Measurements from ENCODE around the gene VSTM2B. TPM values are rescaled to one million over a fixed set of nuclear protein-coding genes. Genes with fewer than 3 reads are reported as not detected.

The VSTM2B gene
- total and polyA plus RNA-seq, 4 donors, result not detected

- Histone ChIP-seq H3K36me3 (ENCODE audit: control insufficient read depth in 4 of 4, insufficient read depth in 3 of 4, low read depth in 1 of 4, low read length in 3 of 4) (no peaks in the 10 kb centered on the region), H3K9ac (ENCODE audit: low read depth in 1 of 2, low read length in 2 of 2) (no peak overlapping the region), H3K27ac (ENCODE audit: low read depth in 1 of 2, low read length in 2 of 2) (no peak overlapping the region), H3K4me3 (ENCODE audit: low read depth in 1 of 3, low read length in 3 of 3) (no peak overlapping the region), H3K27me3 (ENCODE audit: control insufficient read depth in 4 of 4, insufficient read depth in 4 of 4, low read length in 3 of 4) (peaks cover 0 to 11% (median 1%) of the 10 kb centered on the region in 4 donors), H3K4me1 (ENCODE audit: control insufficient read depth in 4 of 4, insufficient read depth in 4 of 4, low read length in 3 of 4) (no peaks in the 10 kb centered on the region), H3K9me3 (ENCODE audit: control insufficient read depth in 4 of 4, low read length in 3 of 4) (peaks cover 0 to 3% (median 0%) of the 10 kb centered on the region in 4 donors)
- no peak for TF ChIP-seq FOXA1 (IDR thresholded peaks at IDR 0.05)
- TF ChIP-seq YY1 (IDR thresholded peaks at IDR 0.05), result no peak
- TF ChIP-seq JUND (IDR thresholded peaks at IDR 0.05), result no peak
- TF ChIP-seq SP1 (IDR thresholded peaks at IDR 0.05), result no peak
- TF ChIP-seq, protein P1, sequence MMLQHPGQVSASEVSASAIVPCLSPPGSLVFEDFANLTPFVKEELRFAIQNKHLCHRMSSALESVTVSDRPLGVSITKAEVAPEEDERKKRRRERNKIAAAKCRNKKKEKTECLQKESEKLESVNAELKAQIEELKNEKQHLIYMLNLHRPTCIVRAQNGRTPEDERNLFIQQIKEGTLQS (IDR thresholded peaks at IDR 0.05), result no peak
- no peak for TF ChIP-seq TAF1 (conservative IDR thresholded peaks at IDR 0.05)
- TF ChIP-seq FOXA2 (IDR thresholded peaks at IDR 0.05), result no peak
- TF ChIP-seq EGR1 (IDR thresholded peaks at IDR 0.05; ENCODE audit: low read depth in 2 of 2), result no peak
- TF ChIP-seq, protein P2, sequence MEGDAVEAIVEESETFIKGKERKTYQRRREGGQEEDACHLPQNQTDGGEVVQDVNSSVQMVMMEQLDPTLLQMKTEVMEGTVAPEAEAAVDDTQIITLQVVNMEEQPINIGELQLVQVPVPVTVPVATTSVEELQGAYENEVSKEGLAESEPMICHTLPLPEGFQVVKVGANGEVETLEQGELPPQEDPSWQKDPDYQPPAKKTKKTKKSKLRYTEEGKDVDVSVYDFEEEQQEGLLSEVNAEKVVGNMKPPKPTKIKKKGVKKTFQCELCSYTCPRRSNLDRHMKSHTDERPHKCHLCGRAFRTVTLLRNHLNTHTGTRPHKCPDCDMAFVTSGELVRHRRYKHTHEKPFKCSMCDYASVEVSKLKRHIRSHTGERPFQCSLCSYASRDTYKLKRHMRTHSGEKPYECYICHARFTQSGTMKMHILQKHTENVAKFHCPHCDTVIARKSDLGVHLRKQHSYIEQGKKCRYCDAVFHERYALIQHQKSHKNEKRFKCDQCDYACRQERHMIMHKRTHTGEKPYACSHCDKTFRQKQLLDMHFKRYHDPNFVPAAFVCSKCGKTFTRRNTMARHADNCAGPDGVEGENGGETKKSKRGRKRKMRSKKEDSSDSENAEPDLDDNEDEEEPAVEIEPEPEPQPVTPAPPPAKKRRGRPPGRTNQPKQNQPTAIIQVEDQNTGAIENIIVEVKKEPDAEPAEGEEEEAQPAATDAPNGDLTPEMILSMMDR (IDR thresholded peaks at IDR 0.05; ENCODE audit: low read depth, low read length, missing input control), result no peak
- TF ChIP-seq, protein P3, sequence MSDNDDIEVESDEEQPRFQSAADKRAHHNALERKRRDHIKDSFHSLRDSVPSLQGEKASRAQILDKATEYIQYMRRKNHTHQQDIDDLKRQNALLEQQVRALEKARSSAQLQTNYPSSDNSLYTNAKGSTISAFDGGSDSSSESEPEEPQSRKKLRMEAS (IDR thresholded peaks at IDR 0.05), result no peak
- 55% methylated on average over 3 of the region's 3 CpGs for WGBS
- no peak for DNase-seq (ENCODE audit: low spot score)
These were observed 61.3 kb downstream of the VSTM2B start for GRCh38 chr19:29587059-29587458.

DNA sequence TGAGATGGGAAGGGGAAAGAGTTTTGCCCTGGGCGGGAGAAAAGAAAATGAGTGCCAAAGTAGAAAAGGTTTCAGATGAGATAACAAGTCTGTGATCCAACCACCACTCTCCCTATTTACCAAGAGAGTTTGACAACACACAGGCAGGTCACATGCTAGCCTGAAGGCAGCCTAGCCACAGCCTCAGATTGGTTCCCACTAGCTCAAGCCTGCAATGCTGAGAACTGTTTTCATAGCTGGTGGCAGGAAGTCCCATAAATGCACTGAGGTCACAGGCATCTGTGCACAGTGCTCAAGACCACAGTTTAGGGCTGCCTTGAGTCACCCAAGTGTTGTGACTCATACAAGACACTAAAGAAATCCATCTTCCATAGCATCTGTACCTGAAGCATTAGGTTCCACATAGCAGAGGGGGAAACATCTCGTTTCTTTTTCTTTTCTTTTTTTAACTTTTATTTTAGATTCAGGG, 61.8 kb downstream of the VSTM2B start:
- Histone ChIP-seq H3K36me3 (ENCODE audit: control insufficient read depth in 4 of 4, insufficient read depth in 3 of 4, low read depth in 1 of 4, low read length in 3 of 4) (no peaks in the 10 kb centered on the region), H3K9ac (ENCODE audit: low read depth in 1 of 2, low read length in 2 of 2) (no peak overlapping the region), H3K4me1 (ENCODE audit: control insufficient read depth in 4 of 4, insufficient read depth in 4 of 4, low read length in 3 of 4) (no peaks in the 10 kb centered on the region), H3K4me3 (ENCODE audit: low read depth in 1 of 3, low read length in 3 of 3) (no peak overlapping the region), H3K27me3 (ENCODE audit: control insufficient read depth in 4 of 4, insufficient read depth in 4 of 4, low read length in 3 of 4) (peaks cover 0 to 11% (median 1%) of the 10 kb centered on the region in 4 donors), H3K27ac (ENCODE audit: low read depth in 1 of 2, low read length in 2 of 2) (no peak overlapping the region), H3K9me3 (ENCODE audit: control insufficient read depth in 4 of 4, low read length in 3 of 4) (no peaks in the 10 kb centered on the region)
- 51% methylated on average over 2 of the region's 2 CpGs for whole genome bisulfite sequencing
- no peak for DNase-seq (ENCODE audit: low spot score)
- TF ChIP-seq FOXA2 (IDR thresholded peaks at IDR 0.05) (no peak), JUND (IDR thresholded peaks at IDR 0.05) (no peak)

DNA sequence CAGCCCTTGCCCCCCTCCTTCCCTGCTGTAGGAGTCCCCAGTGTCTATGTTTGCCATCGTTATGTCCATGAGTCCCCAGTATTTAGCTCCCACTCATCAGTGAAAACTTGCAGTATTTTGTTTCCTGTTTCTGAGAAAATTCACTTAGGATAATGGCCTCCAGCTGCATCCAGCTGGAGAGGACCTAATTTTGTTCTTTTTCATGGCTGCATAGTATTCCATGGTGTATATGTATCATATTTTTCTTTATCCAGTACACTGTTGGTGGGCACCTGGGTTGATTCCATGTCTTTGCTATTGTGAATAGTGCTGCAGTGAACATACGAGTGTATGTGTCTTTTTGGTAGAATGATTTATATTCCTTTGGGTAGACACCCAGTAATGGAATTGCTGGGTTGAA, 62.3 kb downstream of the VSTM2B start:
- WGBS, result 85% methylated on average over 2 of the region's 2 CpGs
- Histone ChIP-seq H3K9ac (ENCODE audit: low read depth in 1 of 2, low read length in 2 of 2) (no peak overlapping the region), H3K4me3 (ENCODE audit: low read depth in 1 of 3, low read length in 3 of 3) (no peak overlapping the region), H3K4me1 (ENCODE audit: control insufficient read depth in 4 of 4, insufficient read depth in 4 of 4, low read length in 3 of 4) (no peaks in the 10 kb centered on the region), H3K27ac (ENCODE audit: low read depth in 1 of 2, low read length in 2 of 2) (no peak overlapping the region), H3K36me3 (ENCODE audit: control insufficient read depth in 4 of 4, insufficient read depth in 3 of 4, low read depth in 1 of 4, low read length in 3 of 4) (no peaks in the 10 kb centered on the region), H3K27me3 (ENCODE audit: control insufficient read depth in 4 of 4, insufficient read depth in 4 of 4, low read length in 3 of 4) (peaks cover 0 to 7% (median 0%) of the 10 kb centered on the region in 4 donors), H3K9me3 (ENCODE audit: control insufficient read depth in 4 of 4, low read length in 3 of 4) (no peaks in the 10 kb centered on the region)
- DNase-seq (ENCODE audit: low spot score), result no peak
- TF ChIP-seq, protein P1 (IDR thresholded peaks at IDR 0.05), result no peak
- TF ChIP-seq HNF4G (IDR thresholded peaks at IDR 0.05), result no peak
- no peak for TF ChIP-seq REST (IDR thresholded peaks at IDR 0.05)
- no peak for TF ChIP-seq RXRA (IDR thresholded peaks at IDR 0.05)
- no peak for TF ChIP-seq YY1 (IDR thresholded peaks at IDR 0.05)
- TF ChIP-seq, protein P3 (IDR thresholded peaks at IDR 0.05), result no peak
- no peak for TF ChIP-seq JUND (IDR thresholded peaks at IDR 0.05)
- no peak for TF ChIP-seq NR2F2 (IDR thresholded peaks at IDR 0.05)
- TF ChIP-seq, protein P2 (IDR thresholded peaks at IDR 0.05; ENCODE audit: low read depth, low read length, missing input control), result no peak
- no peak for TF ChIP-seq GABPA (IDR thresholded peaks at IDR 0.05 in 1 of 2, conservative IDR thresholded peaks at IDR 0.05 in 1 of 2)
- TF ChIP-seq FOXA1 (IDR thresholded peaks at IDR 0.05), result no peak
- TF ChIP-seq SP1 (IDR thresholded peaks at IDR 0.05), result no peak
- TF ChIP-seq HNF4A (conservative IDR thresholded peaks at IDR 0.05), result no peak
- no peak for TF ChIP-seq RAD21 (IDR thresholded peaks at IDR 0.05)
- TF ChIP-seq EGR1 (IDR thresholded peaks at IDR 0.05; ENCODE audit: low read depth in 2 of 2), result no peak
